Activated CD4-positive, CD25-positive, alpha-beta regulatory T cell treated with anti-CD3 and anti-CD28 coated beads, Interleukin-2, amount 50 U/mL, for 16 hours (primary cell): ENCODE results near the gene PPP2R2D.

ENCODE experiments used
- DNase-seq: peaks from one replicate; pipeline ENCODE4 v3.0.0-alpha.2; 2020; ENCODE audit warnings: low read depth, low spot score

PPP2R2D gene

GRCh38 chr10:131889755-131890154 is 11.1 kb upstream of the PPP2R2D start:
- no peak for DNase-seq

- DNase-seq: no peak
Observed at GRCh38 chr10:131890276-131891195, 10.3 kb upstream of the PPP2R2D start.

- no peak for DNase-seq
Observed at GRCh38 chr10:131891196-131891928, 9.4 kb upstream of the PPP2R2D start.

GRCh38 chr10:131891929-131892805 is 8.6 kb upstream of the PPP2R2D start:
- DNase-seq: no peak

- DNase-seq: no peak
Observed at GRCh38 chr10:131892806-131893675, 7.8 kb upstream of the PPP2R2D start.

- no peak for DNase-seq
Observed at GRCh38 chr10:131895116-131895515, 5.7 kb upstream of the PPP2R2D start.

GRCh38 chr10:131896403-131896802 is 4.4 kb upstream of the PPP2R2D start:
- no peak for DNase-seq

- DNase-seq: no peak
Observed at GRCh38 chr10:131897297-131897899, 3.4 kb upstream of the PPP2R2D start.

- no peak for DNase-seq
Observed at GRCh38 chr10:131898061-131898460, 2.7 kb upstream of the PPP2R2D start.

- no peak for DNase-seq
Observed at GRCh38 chr10:131898713-131899112, 2.1 kb upstream of the PPP2R2D start.

- DNase-seq: no peak
Observed at GRCh38 chr10:131899116-131899690, 1.6 kb upstream of the PPP2R2D start.

GRCh38 chr10:131899695-131900349 is 986 bp upstream of the PPP2R2D start:
- DNase-seq: no peak

GRCh38 chr10:131901181-131901829 is 497 bp downstream of the PPP2R2D start:
- DNase-seq: no peak

GRCh38 chr10:131902211-131902610 is 1.4 kb downstream of the PPP2R2D start:
- DNase-seq: no peak

GRCh38 chr10:131902691-131903090 is 1.9 kb downstream of the PPP2R2D start:
- DNase-seq: no peak

GRCh38 chr10:131905267-131905571 is 4.4 kb downstream of the PPP2R2D start:
- no peak for DNase-seq

GRCh38 chr10:131905603-131906268 is 4.9 kb downstream of the PPP2R2D start:
- DNase-seq: no peak

GRCh38 chr10:131906269-131906639 is 5.4 kb downstream of the PPP2R2D start:
- DNase-seq: no peak

GRCh38 chr10:131907679-131908078 is 6.9 kb downstream of the PPP2R2D start:
- DNase-seq: no peak
